ENCODE results near the gene EPS8L3. TPM values are rescaled to one million over a fixed set of nuclear protein-coding genes. Genes with fewer than 3 reads are reported as not detected.

The EPS8L3 gene
- total RNA-seq, 1 experiment from 2014 or later = not detected

- Histone ChIP-seq H3K9me2 (replicated peaks; ENCODE audit: insufficient read depth, low read length) (no peaks in the 10 kb centered on the region), H3K4me3 (ENCODE audit: low read length) (no peak overlapping the region), H3K4me1 (ENCODE audit: low read length) (no peaks in the 10 kb centered on the region), H3K9me3 (ENCODE audit: low read length) (no peaks in the 10 kb centered on the region), H2AFZ (ENCODE audit: low read length) (no peak overlapping the region), H3K9ac (ENCODE audit: low read length) (no peak overlapping the region), H3K36me3 (ENCODE audit: insufficient read depth, low read length) (no peaks in the 10 kb centered on the region), H3K27ac (ENCODE audit: low read length) (no peak overlapping the region), H3K4me2 (ENCODE audit: low read depth, low read length, poor library complexity, severe bottlenecking) (no peak overlapping the region), H4K20me1 (ENCODE audit: insufficient read depth, low read depth, low read length) (no peaks in the 10 kb centered on the region), H3K27me3 (ENCODE audit: low read length) (no peaks in the 10 kb centered on the region), H3K79me2 (ENCODE audit: low read length) (no peaks in the 10 kb centered on the region)
- DNase-seq = no peak
Observed at GRCh38 chr1:109730666-109731065, 33.1 kb downstream of the EPS8L3 start.

- H3K36me3 ChIP-seq (ENCODE audit: insufficient read depth, low read length) = no peaks in the 10 kb centered on the region
- no peaks in the 10 kb centered on the region for H3K4me1 ChIP-seq (ENCODE audit: low read length)
- H2AFZ ChIP-seq (ENCODE audit: low read length) = no peak overlapping the region
- H3K9me2 ChIP-seq (replicated peaks; ENCODE audit: insufficient read depth, low read length) = no peaks in the 10 kb centered on the region
- H3K4me3 ChIP-seq (ENCODE audit: low read length) = no peak overlapping the region
- no peaks in the 10 kb centered on the region for H3K9me3 ChIP-seq (ENCODE audit: low read length)
- no peak overlapping the region for H3K9ac ChIP-seq (ENCODE audit: low read length)
- no peaks in the 10 kb centered on the region for H3K79me2 ChIP-seq (ENCODE audit: low read length)
- H4K20me1 ChIP-seq (ENCODE audit: insufficient read depth, low read depth, low read length) = no peaks in the 10 kb centered on the region
- no peak for DNase-seq
- no peaks in the 10 kb centered on the region for H3K27me3 ChIP-seq (ENCODE audit: low read length)
- no peak overlapping the region for H3K27ac ChIP-seq (ENCODE audit: low read length)
- no peak overlapping the region for H3K4me2 ChIP-seq (ENCODE audit: low read depth, low read length, poor library complexity, severe bottlenecking)
Observed at GRCh38 chr1:109728870-109729269, 34.9 kb downstream of the EPS8L3 start.

- no peak overlapping the region for H3K4me3 ChIP-seq (ENCODE audit: low read length)
- H3K27me3 ChIP-seq (ENCODE audit: low read length) = no peaks in the 10 kb centered on the region
- H2AFZ ChIP-seq (ENCODE audit: low read length) = no peak overlapping the region
- H3K9me2 ChIP-seq (replicated peaks; ENCODE audit: insufficient read depth, low read length) = no peaks in the 10 kb centered on the region
- H3K9me3 ChIP-seq (ENCODE audit: low read length) = no peaks in the 10 kb centered on the region
- no peak overlapping the region for H3K9ac ChIP-seq (ENCODE audit: low read length)
- H4K20me1 ChIP-seq (ENCODE audit: insufficient read depth, low read depth, low read length) = no peaks in the 10 kb centered on the region
- H3K27ac ChIP-seq (ENCODE audit: low read length) = no peak overlapping the region
- no peaks in the 10 kb centered on the region for H3K4me1 ChIP-seq (ENCODE audit: low read length)
- no peaks in the 10 kb centered on the region for H3K36me3 ChIP-seq (ENCODE audit: insufficient read depth, low read length)
- H3K79me2 ChIP-seq (ENCODE audit: low read length) = no peaks in the 10 kb centered on the region
- no peak for DNase-seq
- no peak overlapping the region for H3K4me2 ChIP-seq (ENCODE audit: low read depth, low read length, poor library complexity, severe bottlenecking)
Observed at GRCh38 chr1:109726728-109727373, 36.9 kb downstream of the EPS8L3 start.

DNA sequence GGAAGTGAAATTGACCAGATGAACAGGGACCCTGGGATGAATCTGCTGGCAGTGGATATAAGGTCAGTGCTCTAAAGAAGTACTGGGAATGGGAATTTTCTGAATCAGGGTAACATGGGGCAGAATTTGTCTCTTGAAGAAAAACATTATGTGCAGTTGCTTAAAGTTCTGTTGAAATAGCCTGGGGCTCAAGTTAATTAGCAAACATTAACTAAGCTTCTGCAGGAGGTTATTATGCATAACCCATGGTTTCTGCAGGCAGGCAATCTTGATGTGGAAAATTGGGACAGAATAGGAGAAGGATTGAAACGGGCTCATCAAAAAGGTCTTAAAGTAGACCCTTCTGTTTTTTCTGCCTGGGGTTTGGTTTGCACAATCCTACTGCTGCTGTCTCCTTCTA lies 37.7 kb downstream of the EPS8L3 start:
- H3K79me2 ChIP-seq (ENCODE audit: low read length) = no peaks in the 10 kb centered on the region
- H2AFZ ChIP-seq (ENCODE audit: low read length) = no peak overlapping the region
- no peaks in the 10 kb centered on the region for H3K27me3 ChIP-seq (ENCODE audit: low read length)
- H3K9ac ChIP-seq (ENCODE audit: low read length) = no peak overlapping the region
- no peak for DNase-seq
- no peak overlapping the region for H3K4me2 ChIP-seq (ENCODE audit: low read depth, low read length, poor library complexity, severe bottlenecking)
- no peak overlapping the region for H3K27ac ChIP-seq (ENCODE audit: low read length)
- H4K20me1 ChIP-seq (ENCODE audit: insufficient read depth, low read depth, low read length) = no peaks in the 10 kb centered on the region
- H3K4me1 ChIP-seq (ENCODE audit: low read length) = no peaks in the 10 kb centered on the region
- no peaks in the 10 kb centered on the region for H3K9me3 ChIP-seq (ENCODE audit: low read length)
- H3K9me2 ChIP-seq (replicated peaks; ENCODE audit: insufficient read depth, low read length) = no peaks in the 10 kb centered on the region
- H3K36me3 ChIP-seq (ENCODE audit: insufficient read depth, low read length) = no peaks in the 10 kb centered on the region
- H3K4me3 ChIP-seq (ENCODE audit: low read length) = no peak overlapping the region

DNA sequence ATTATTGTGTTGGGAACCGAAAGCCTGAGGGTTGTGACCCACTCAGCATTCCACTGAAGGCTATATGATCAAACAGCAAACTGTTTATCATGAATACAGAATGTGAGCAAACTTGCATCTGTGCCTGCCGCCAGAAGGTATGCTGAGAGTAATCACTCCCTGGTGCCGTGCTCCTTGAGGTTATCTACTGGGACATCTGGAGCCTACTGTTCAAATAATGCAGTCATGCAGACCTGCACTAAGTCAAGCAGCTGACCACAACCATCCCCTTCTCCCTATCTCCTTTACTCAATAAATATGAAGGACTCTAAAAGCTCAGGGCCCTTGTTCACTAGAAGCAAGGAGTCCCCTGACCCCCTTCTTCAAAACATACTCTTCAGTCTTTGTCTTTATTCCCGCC lies 38.2 kb downstream of the EPS8L3 start:
- Histone ChIP-seq H3K4me3 (ENCODE audit: low read length) (no peak overlapping the region), H4K20me1 (ENCODE audit: insufficient read depth, low read depth, low read length) (no peaks in the 10 kb centered on the region), H2AFZ (ENCODE audit: low read length) (no peak overlapping the region), H3K4me1 (ENCODE audit: low read length) (no peaks in the 10 kb centered on the region), H3K9me3 (ENCODE audit: low read length) (no peaks in the 10 kb centered on the region), H3K27ac (ENCODE audit: low read length) (no peak overlapping the region), H3K27me3 (ENCODE audit: low read length) (no peaks in the 10 kb centered on the region), H3K9ac (ENCODE audit: low read length) (no peak overlapping the region), H3K4me2 (ENCODE audit: low read depth, low read length, poor library complexity, severe bottlenecking) (no peak overlapping the region), H3K36me3 (ENCODE audit: insufficient read depth, low read length) (no peaks in the 10 kb centered on the region), H3K9me2 (replicated peaks; ENCODE audit: insufficient read depth, low read length) (no peaks in the 10 kb centered on the region), H3K79me2 (ENCODE audit: low read length) (no peaks in the 10 kb centered on the region)
- DNase-seq = no peak

GRCh38 chr1:109724933-109725332 lies 38.8 kb downstream of the EPS8L3 start:
- Histone ChIP-seq H3K4me1 (ENCODE audit: low read length) (peaks cover 3% of the 10 kb centered on the region), H2AFZ (ENCODE audit: low read length) (no peak overlapping the region), H3K9me3 (ENCODE audit: low read length) (no peaks in the 10 kb centered on the region), H4K20me1 (ENCODE audit: insufficient read depth, low read depth, low read length) (no peaks in the 10 kb centered on the region), H3K36me3 (ENCODE audit: insufficient read depth, low read length) (no peaks in the 10 kb centered on the region), H3K4me3 (ENCODE audit: low read length) (no peak overlapping the region), H3K27ac (ENCODE audit: low read length) (no peak overlapping the region), H3K79me2 (ENCODE audit: low read length) (no peaks in the 10 kb centered on the region), H3K27me3 (ENCODE audit: low read length) (no peaks in the 10 kb centered on the region), H3K9ac (ENCODE audit: low read length) (no peak overlapping the region), H3K9me2 (replicated peaks; ENCODE audit: insufficient read depth, low read length) (no peaks in the 10 kb centered on the region), H3K4me2 (ENCODE audit: low read depth, low read length, poor library complexity, severe bottlenecking) (no peak overlapping the region)
- DNase-seq = no peak

- DNase-seq = no peak
- H3K4me3 ChIP-seq (ENCODE audit: low read length) = no peak overlapping the region
- no peak overlapping the region for H3K9ac ChIP-seq (ENCODE audit: low read length)
- H3K36me3 ChIP-seq (ENCODE audit: insufficient read depth, low read length) = no peaks in the 10 kb centered on the region
- no peaks in the 10 kb centered on the region for H3K9me2 ChIP-seq (replicated peaks; ENCODE audit: insufficient read depth, low read length)
- H3K27me3 ChIP-seq (ENCODE audit: low read length) = no peaks in the 10 kb centered on the region
- H4K20me1 ChIP-seq (ENCODE audit: insufficient read depth, low read depth, low read length) = no peaks in the 10 kb centered on the region
- no peak overlapping the region for H3K27ac ChIP-seq (ENCODE audit: low read length)
- no peaks in the 10 kb centered on the region for H3K79me2 ChIP-seq (ENCODE audit: low read length)
- no peak overlapping the region for H3K4me2 ChIP-seq (ENCODE audit: low read depth, low read length, poor library complexity, severe bottlenecking)
- no peak overlapping the region for H2AFZ ChIP-seq (ENCODE audit: low read length)
- H3K9me3 ChIP-seq (ENCODE audit: low read length) = no peaks in the 10 kb centered on the region
- peaks cover 18% of the 10 kb centered on the region for H3K4me1 ChIP-seq (ENCODE audit: low read length)
Observed at GRCh38 chr1:109722908-109723691, 40.6 kb downstream of the EPS8L3 start.

DNA sequence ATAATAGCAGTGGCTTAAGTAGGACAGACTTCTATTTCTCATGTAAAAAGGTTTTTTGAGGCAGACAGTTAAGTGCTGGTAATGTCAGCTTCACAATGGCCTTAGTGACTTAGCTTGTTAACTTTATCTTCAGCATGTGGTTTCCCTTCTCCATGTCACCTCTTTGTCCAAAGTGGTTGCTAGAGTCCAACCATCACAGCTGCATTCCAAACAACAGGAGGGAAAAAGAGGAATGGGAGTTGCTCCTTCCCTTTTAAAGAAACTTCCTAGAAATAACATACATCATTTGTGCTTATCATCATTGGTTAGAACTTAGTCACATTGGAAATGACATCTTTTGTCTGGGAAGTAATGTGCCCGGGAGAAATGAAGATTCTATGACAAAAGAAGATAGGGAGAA lies 41.8 kb downstream of the EPS8L3 start:
- no peaks in the 10 kb centered on the region for H3K9me3 ChIP-seq (ENCODE audit: low read length)
- no peaks in the 10 kb centered on the region for H3K9me2 ChIP-seq (replicated peaks; ENCODE audit: insufficient read depth, low read length)
- no peak overlapping the region for H2AFZ ChIP-seq (ENCODE audit: low read length)
- no peaks in the 10 kb centered on the region for H4K20me1 ChIP-seq (ENCODE audit: insufficient read depth, low read depth, low read length)
- H3K9ac ChIP-seq (ENCODE audit: low read length) = no peak overlapping the region
- H3K79me2 ChIP-seq (ENCODE audit: low read length) = no peaks in the 10 kb centered on the region
- H3K27ac ChIP-seq (ENCODE audit: low read length) = no peak overlapping the region
- H3K4me3 ChIP-seq (ENCODE audit: low read length) = no peak overlapping the region
- H3K4me2 ChIP-seq (ENCODE audit: low read depth, low read length, poor library complexity, severe bottlenecking) = no peak overlapping the region
- no peaks in the 10 kb centered on the region for H3K27me3 ChIP-seq (ENCODE audit: low read length)
- H3K36me3 ChIP-seq (ENCODE audit: insufficient read depth, low read length) = no peaks in the 10 kb centered on the region
- DNase-seq = no peak
- H3K4me1 ChIP-seq (ENCODE audit: low read length) = peaks cover 18% of the 10 kb centered on the region
